ENCODE data around the gene PRKG1.
"Not testable (repeated sequence)": the region's sequence is repeated elsewhere in the genome, so short reads cannot be mapped to it uniquely, and the experiment has no call there.

The PRKG1 gene

GRCh38 chr10:51718804-51719291 is 644.6 kb downstream of the PRKG1 start:
- no peaks in the 10 kb centered on the region for H3K4me1 ChIP-seq (ENCODE audit: insufficient read depth, low read length)
- H3K9me3 ChIP-seq (ENCODE audit: low read length): no peaks in the 10 kb centered on the region
- H3K4me3 ChIP-seq (ENCODE audit: low read length): no peak overlapping the region

DNA sequence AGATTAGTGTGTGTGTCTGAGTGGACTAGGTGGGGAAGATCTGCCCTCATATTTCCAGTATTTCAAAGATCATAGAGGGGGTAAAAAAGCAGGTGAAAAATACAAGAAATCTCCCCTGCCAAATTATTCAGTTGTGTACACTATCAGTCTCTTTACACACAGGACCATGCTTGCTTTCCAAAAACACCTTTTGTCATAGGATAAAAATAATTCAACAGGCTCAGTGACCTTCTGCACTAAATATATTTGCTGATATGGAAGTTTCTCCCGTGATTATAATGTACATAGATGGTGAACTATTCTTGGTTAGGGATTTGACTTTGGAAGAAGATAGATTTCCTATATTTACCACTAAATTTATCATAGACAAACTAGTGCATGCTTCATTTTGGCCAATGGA is 649.8 kb downstream of the PRKG1 start:
- Histone ChIP-seq H3K4me1 (ENCODE audit: insufficient read depth, low read length) (no peaks in the 10 kb centered on the region), H3K4me3 (ENCODE audit: low read length) (no peak overlapping the region), H3K9me3 (ENCODE audit: low read length) (no peaks in the 10 kb centered on the region), H2AFZ (ENCODE audit: low read depth, low read length) (no peak overlapping the region), H3K36me3 (ENCODE audit: insufficient read depth, low read length) (no peaks in the 10 kb centered on the region), H3K27me3 (ENCODE audit: insufficient read depth, low read length) (no peaks in the 10 kb centered on the region)

More at GRCh38 chr10:51718804-51719291, 644.6 kb downstream of the PRKG1 start:
- no peaks in the 10 kb centered on the region for H3K36me3 ChIP-seq (ENCODE audit: insufficient read depth, low read length)
- no peaks in the 10 kb centered on the region for H3K27me3 ChIP-seq (ENCODE audit: insufficient read depth, low read length)
- H2AFZ ChIP-seq (ENCODE audit: low read depth, low read length): no peak overlapping the region

GRCh38 chr10:51729822-51730555 is 655.7 kb downstream of the PRKG1 start:
- no peaks in the 10 kb centered on the region for H3K9me3 ChIP-seq (ENCODE audit: low read length)
- no peak overlapping the region for H3K4me3 ChIP-seq (ENCODE audit: low read length)
- no peaks in the 10 kb centered on the region for H3K27me3 ChIP-seq (ENCODE audit: insufficient read depth, low read length)
- H3K4me1 ChIP-seq (ENCODE audit: insufficient read depth, low read length): peaks cover 10% of the 10 kb centered on the region
- H2AFZ ChIP-seq (ENCODE audit: low read depth, low read length): no peak overlapping the region
- no peaks in the 10 kb centered on the region for H3K36me3 ChIP-seq (ENCODE audit: insufficient read depth, low read length)

- Histone ChIP-seq H3K4me1 (ENCODE audit: insufficient read depth, low read length) (peaks cover 10% of the 10 kb centered on the region), H3K9me3 (ENCODE audit: low read length) (no peaks in the 10 kb centered on the region), H3K4me3 (ENCODE audit: low read length) (no peak overlapping the region), H3K36me3 (ENCODE audit: insufficient read depth, low read length) (no peaks in the 10 kb centered on the region), H2AFZ (ENCODE audit: low read depth, low read length) (no peak overlapping the region), H3K27me3 (ENCODE audit: insufficient read depth, low read length) (no peaks in the 10 kb centered on the region)
Observed at GRCh38 chr10:51733057-51733456, 658.8 kb downstream of the PRKG1 start.

DNA sequence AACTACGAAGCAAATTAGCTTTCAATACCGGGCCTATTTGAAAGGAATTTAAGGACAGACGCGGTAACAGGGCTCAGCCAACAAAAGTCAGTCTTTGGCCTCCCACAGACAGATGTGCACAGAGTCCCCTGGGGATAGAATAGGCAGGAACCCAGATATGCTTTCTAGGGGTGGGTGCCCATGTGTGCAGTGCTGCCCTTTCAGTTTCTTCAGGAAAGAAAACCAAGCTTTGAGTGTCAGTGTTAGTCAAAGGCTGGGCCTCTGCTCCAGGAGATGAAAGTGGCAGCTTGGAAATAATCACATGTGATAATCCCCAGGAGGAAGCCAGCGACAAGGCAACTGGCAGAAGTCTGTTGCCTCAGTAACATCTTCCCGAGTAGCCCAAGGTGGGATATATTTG is 668.9 kb downstream of the PRKG1 start:
- Histone ChIP-seq H3K4me1 (ENCODE audit: insufficient read depth, low read length) (peaks cover 4% of the 10 kb centered on the region), H3K27me3 (ENCODE audit: insufficient read depth, low read length) (no peaks in the 10 kb centered on the region), H3K9me3 (ENCODE audit: low read length) (no peaks in the 10 kb centered on the region), H2AFZ (ENCODE audit: low read depth, low read length) (no peak overlapping the region), H3K4me3 (ENCODE audit: low read length) (no peak overlapping the region), H3K36me3 (ENCODE audit: insufficient read depth, low read length) (no peaks in the 10 kb centered on the region)

DNA sequence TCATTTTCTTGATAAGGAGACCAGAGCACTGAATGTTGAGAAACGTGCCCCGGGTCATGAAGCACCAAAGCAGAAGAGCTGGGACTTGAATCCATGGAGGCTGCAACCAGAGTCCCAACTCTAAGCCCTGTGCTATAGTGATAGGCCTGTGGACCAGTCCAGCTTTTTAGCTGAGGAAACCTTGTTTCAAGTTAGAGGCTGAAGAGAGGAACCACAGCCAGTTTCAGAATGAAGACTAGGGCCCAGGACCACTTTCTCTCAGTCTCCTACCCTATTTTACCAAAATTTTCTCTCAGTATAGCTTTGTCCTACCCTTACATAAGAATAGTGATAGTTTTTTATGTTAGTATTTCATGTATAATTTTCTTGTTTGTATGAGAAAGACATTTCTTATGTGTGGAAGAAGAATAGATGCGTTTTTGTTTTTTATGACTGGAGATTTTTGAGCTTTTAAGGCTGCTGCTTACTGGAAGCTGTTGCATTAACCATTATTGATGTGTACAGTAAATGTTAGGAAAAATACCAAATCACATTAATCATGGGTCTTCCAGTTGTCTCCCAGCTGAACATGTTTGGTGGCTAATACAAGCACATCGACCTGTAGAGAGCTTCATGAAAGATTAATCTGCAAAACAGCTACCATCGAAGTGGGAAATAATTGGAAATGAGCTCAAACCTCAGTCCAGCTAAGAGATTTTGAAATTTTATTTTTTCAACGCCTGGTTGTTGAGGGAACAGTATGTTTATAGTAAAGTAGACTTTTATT is 670.1 kb downstream of the PRKG1 start:
- peaks cover 4% of the 10 kb centered on the region for H3K4me1 ChIP-seq (ENCODE audit: insufficient read depth, low read length)
- no peak overlapping the region for H3K4me3 ChIP-seq (ENCODE audit: low read length)
- H3K27me3 ChIP-seq (ENCODE audit: insufficient read depth, low read length): no peaks in the 10 kb centered on the region
- no peaks in the 10 kb centered on the region for H3K36me3 ChIP-seq (ENCODE audit: insufficient read depth, low read length)
- H3K9me3 ChIP-seq (ENCODE audit: low read length): no peaks in the 10 kb centered on the region
- H2AFZ ChIP-seq (ENCODE audit: low read depth, low read length): no peak overlapping the region

DNA sequence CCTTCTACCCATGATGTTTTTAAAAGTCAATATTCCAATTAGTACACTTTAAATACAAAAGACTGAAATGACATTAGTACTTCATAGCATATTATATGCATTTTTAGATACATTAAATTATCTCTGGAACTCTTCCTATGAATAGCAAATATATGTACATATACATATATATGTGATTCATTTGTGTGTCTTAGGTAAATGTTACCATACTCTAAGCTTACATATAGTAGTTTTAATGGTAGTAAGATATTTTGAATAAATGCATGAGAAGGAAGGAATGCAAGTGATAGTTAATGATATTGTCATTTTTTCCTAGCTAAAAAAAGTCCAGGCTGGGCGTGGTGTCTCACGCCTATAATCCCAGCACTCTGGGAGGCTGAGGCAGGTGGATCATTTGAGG is 671.1 kb downstream of the PRKG1 start:
- H3K4me3 ChIP-seq (ENCODE audit: low read length): no peak overlapping the region
- H3K27me3 ChIP-seq (ENCODE audit: insufficient read depth, low read length): no peaks in the 10 kb centered on the region
- peaks cover 4% of the 10 kb centered on the region for H3K4me1 ChIP-seq (ENCODE audit: insufficient read depth, low read length)
- no peak overlapping the region for H2AFZ ChIP-seq (ENCODE audit: low read depth, low read length)
- H3K9me3 ChIP-seq (ENCODE audit: low read length): no peaks in the 10 kb centered on the region
- H3K36me3 ChIP-seq (ENCODE audit: insufficient read depth, low read length): no peaks in the 10 kb centered on the region

GRCh38 chr10:51747216-51747615 is 672.9 kb downstream of the PRKG1 start:
- Histone ChIP-seq H3K36me3 (ENCODE audit: insufficient read depth, low read length) (no peaks in the 10 kb centered on the region), H3K9me3 (ENCODE audit: low read length) (no peaks in the 10 kb centered on the region), H3K4me3 (ENCODE audit: low read length) (no peak overlapping the region)

GRCh38 chr10:51748959-51749358 is 674.7 kb downstream of the PRKG1 start:
- no peak overlapping the region for H3K4me3 ChIP-seq (ENCODE audit: low read length)
- H3K36me3 ChIP-seq (ENCODE audit: insufficient read depth, low read length): no peaks in the 10 kb centered on the region
- no peaks in the 10 kb centered on the region for H3K4me1 ChIP-seq (ENCODE audit: insufficient read depth, low read length)
- no peak overlapping the region for H2AFZ ChIP-seq (ENCODE audit: low read depth, low read length)
- no peaks in the 10 kb centered on the region for H3K9me3 ChIP-seq (ENCODE audit: low read length)
- H3K27me3 ChIP-seq (ENCODE audit: insufficient read depth, low read length): no peaks in the 10 kb centered on the region

More at GRCh38 chr10:51747216-51747615, 672.9 kb downstream of the PRKG1 start:
- no peaks in the 10 kb centered on the region for H3K27me3 ChIP-seq (ENCODE audit: insufficient read depth, low read length)
- no peak overlapping the region for H2AFZ ChIP-seq (ENCODE audit: low read depth, low read length)
- peaks cover 4% of the 10 kb centered on the region for H3K4me1 ChIP-seq (ENCODE audit: insufficient read depth, low read length)

GRCh38 chr10:51758366-51758765 is 684.1 kb downstream of the PRKG1 start:
- Histone ChIP-seq H3K4me1 (ENCODE audit: insufficient read depth, low read length) (peaks cover 8% of the 10 kb centered on the region), H3K4me3 (ENCODE audit: low read length) (no peak overlapping the region), H2AFZ (ENCODE audit: low read depth, low read length) (no peak overlapping the region), H3K27me3 (ENCODE audit: insufficient read depth, low read length) (no peaks in the 10 kb centered on the region), H3K9me3 (ENCODE audit: low read length) (no peaks in the 10 kb centered on the region), H3K36me3 (ENCODE audit: insufficient read depth, low read length) (no peaks in the 10 kb centered on the region)

DNA sequence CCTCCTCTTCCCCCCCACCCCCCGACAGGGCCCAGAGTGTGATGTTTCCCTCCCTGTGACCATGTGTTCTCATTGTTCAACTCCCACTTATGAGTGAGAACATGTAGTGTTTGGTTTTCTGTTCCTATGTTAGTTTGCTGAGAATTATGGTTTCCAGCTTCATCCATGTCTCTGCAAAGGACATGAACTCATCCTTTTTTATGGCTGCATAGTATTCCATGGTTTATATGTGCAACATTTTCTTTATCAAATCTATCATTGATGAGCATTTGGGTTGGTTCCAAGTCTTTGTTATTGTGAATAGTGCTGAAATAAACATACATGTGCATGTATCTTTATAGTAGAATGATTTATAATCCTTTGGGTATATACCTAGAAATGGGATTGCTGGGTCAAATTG is 684.6 kb downstream of the PRKG1 start:
- not testable (repeated sequence) for H3K9me3 ChIP-seq (ENCODE audit: low read length); H3K4me3 ChIP-seq (ENCODE audit: low read length); H2AFZ ChIP-seq (ENCODE audit: low read depth, low read length); H3K4me1 ChIP-seq (ENCODE audit: insufficient read depth, low read length); H3K36me3 ChIP-seq (ENCODE audit: insufficient read depth, low read length); H3K27me3 ChIP-seq (ENCODE audit: insufficient read depth, low read length)

DNA sequence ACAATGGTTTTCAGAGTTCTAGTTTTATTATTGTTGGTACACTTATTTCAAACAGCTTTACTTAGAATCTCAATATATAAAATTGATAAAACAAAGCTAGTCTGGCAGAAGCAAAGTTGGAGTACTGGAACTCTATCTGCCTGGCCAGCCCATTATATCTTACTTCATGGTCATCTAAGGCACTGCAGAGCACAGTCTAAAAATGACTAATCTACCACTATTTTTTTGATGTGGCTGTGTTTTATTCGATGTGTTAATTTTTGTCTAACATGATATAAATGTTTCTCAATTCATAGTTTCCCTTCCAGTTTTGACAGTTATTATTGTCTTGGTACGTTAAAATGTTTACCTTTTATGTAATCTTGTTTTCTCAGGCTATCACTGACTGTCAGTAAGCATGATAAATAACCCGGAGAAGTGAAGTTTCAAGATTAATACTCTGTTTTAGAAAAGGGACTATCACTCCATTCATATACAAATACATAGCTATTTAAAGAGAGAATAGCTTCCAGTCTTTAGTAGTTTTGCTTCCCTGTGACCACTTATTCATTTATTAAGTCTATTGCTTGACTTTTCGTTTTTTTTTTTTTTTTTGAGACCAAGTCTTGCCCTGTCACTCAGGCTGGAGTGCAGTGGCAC is 685.7 kb downstream of the PRKG1 start:
- H3K9me3 ChIP-seq (ENCODE audit: low read length): no peaks in the 10 kb centered on the region
- no peak overlapping the region for H3K4me3 ChIP-seq (ENCODE audit: low read length)
- H3K4me1 ChIP-seq (ENCODE audit: insufficient read depth, low read length): peaks cover 11% of the 10 kb centered on the region
- H3K27me3 ChIP-seq (ENCODE audit: insufficient read depth, low read length): no peaks in the 10 kb centered on the region
- no peaks in the 10 kb centered on the region for H3K36me3 ChIP-seq (ENCODE audit: insufficient read depth, low read length)
- H2AFZ ChIP-seq (ENCODE audit: low read depth, low read length): no peak overlapping the region
